GM21737 (cell line): Measurements from ENCODE around the gene WAPL.

Experiments
- ATAC-seq: cut with Tn5 transposase; IDR thresholded peaks from one replicate; pipeline ENCODE4 v1.9.1; 2021; ENCODE audit warnings: mild to moderate bottlenecking, moderate library complexity; ENCODE audit not compliant: unreplicated experiment

The WAPL gene

DNA sequence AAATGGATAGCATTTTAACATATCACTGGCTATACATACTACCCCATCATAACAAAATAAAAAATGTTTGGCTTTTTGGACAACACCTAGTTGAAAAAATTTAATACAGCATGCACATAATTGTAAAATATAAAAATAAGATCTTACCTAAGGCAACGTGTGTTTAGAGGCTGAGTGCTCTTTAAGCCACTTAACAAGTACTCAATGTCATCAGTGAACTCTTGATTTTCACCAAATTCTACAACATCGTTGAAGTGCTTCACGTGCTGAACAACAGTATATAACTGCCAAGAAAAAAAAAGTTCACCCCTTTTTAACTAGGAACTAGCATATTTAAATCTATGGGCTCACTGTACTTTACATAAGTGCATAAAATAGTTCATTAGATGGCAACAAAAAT lies 49.5 kb downstream of the WAPL start:
- ATAC-seq = no peak

DNA sequence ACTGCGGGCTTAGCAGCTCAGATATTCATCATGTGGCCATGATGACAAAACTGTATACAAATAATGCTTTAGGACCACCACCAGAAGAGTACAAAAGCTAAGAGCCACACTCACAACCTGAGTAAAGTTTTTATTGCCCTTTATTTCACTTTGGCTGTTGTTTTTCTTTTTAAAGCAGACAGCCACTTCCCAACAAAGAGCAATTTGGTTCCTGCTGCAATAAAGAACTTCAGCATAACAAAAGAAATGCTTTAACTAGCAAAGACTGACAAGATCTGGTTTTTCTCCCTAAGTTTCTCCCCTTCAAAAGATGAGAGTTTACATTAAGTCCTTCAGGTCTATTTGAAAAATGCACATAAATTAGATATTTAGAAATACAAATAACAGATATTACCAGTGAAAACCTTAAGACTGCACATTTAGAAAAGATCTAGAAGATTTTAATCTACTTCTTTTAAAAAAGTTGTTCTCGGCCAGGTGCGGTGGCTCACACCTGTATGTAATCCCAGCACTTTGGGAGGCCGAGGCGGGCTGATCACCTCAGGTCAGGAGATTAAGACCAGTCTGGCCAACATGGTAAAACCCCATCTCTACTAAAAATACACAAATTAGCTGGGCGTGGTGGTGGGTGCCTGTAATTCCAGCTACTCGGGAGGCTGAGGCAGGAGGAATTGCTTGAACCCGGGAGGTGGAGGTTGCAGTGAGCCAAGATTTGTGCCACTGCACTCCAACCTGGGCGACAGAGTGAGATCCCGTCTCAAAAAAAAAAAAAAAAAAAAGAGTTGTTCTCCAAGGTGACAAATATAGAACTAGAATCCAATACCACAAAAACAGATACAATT lies 59.4 kb downstream of the WAPL start:
- no peak for ATAC-seq

DNA sequence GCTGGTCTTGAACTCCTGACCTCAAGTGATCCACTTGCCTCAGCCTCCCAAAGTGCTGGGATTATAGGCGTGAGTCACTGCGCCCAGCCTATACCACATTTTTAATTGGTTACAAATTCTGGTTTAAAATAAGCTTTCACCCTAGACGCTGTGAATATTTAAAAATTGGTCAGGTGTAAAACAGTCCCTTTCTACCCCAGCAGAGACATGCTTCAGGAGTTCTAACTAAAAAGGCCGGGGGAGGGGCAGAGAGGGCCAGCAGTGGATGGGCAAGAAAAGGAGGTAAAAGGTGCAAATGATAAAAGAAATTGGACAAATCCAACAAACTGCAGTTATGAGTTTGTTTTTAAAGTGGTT lies 70.0 kb downstream of the WAPL start:
- ATAC-seq = peak; percentile 55

DNA sequence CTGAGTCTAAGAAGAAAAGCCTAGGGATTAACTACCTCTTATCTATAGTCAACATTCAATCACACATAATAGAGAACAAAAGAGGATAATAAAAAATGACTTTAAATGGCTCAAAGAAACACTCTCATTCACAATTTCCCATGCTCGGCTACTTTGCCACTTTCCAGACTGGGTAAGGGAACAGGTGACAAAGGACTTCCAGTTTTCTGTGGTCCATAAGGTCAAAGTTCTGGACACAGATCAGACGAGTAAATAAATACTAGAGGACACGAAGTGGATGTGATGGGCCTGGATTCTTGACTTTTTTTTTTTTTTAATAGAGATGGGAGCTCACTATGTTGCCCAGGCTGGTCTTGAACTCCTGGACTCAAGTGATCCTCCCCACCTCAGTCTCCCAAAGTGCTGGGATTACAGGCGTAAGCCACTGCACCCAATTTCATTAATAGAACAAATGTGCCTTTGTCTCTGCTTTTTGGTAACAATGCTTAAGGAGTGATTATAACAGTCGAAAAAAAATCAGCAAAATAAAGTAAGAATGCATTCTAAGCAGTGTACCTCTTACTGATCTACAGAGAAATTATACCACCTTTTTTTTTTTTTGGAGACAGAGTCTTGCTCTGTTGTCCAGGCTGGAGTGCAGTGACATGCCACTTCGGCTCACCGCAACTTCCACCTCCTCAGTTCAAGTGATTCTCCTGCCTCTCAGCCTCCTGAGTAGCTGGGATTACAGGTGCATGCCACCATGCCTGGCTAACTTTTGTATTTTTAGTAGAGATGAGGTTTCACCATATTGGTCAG lies 70.6 kb downstream of the WAPL start:
- no peak for ATAC-seq

DNA sequence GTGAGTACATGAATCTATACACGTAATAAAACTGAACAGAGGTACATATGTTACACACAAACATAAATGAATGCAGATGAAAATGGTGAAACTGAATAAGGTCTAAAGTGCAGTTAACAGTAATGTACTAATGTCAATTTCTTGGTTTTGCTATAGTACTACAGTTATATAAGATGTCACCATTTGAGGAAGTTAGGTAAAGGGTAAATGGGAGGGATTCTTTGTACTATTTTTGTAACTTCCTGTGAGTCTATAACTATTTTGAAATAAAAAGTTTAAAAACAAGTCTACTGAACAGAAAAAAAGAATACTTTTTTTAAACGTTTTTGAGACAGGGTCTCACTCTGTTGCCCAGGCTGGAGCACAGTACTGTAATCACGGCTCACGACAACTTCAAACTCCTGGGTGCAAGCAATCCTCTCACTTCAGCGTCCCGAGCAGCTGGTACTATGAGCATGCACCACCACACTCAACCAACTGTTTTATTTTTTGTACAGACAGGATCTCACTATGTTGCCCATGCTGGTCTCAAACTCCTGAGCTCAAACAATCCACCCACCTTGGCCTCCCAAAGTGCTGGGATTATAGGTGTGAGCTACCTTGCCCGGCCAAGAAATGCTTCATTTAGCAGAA lies 71.5 kb downstream of the WAPL start:
- ATAC-seq = no peak

DNA sequence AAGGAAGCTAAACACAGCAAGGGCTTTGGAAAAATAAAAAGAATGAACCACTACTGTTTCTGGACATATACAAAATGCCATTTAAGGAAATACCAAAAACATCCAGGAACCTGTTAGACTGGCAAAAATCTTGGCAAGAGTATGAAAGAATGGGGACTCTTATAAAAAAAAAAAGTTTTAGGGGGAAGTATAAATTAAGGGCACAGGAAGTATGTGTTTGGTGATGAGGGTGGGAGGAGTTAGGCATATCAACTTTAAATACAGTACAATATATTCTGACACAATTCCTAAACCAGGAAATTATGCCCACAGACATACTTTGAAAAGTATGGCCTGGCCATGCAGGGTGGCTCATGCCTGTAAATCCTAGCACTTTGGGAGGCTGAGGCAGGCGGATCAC lies 74.2 kb downstream of the WAPL start:
- no peak for ATAC-seq

DNA sequence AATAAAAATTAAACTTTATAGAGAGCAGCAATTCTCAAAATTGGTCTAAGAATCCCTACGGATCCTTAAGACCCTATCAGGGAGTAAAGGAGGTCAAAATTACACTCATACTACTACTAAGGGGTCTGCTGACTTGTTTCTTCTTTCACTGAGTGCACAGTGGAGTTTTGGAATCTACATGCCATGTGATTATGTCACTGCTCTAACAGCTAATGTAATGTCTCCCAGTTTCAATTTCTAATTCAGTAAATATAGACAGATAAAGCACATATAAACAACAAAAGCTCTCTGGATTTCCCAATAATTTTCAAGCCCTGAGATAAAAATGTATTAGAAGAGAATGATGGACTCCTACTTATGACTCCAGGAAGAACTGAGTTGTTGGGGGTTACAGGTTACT lies 74.6 kb downstream of the WAPL start:
- ATAC-seq = no peak

DNA sequence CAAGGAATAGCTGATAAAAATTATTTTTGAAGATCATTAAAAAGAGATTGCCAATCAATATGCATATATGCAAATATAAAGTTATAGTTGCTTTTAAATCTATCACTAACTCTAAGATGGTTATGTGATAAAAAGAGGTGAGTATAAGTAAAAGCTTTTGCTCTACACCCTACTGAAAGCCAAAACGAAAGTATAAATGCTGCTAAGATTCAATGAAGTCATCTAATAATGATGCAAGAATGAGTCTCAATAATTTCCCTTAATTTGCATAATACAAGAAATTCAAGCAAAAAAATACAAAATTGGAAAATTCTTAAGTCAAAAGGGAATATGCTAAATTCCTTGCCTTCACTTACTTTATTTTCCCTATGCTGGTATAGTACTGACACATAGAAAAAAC lies 75.2 kb downstream of the WAPL start:
- no peak for ATAC-seq

DNA sequence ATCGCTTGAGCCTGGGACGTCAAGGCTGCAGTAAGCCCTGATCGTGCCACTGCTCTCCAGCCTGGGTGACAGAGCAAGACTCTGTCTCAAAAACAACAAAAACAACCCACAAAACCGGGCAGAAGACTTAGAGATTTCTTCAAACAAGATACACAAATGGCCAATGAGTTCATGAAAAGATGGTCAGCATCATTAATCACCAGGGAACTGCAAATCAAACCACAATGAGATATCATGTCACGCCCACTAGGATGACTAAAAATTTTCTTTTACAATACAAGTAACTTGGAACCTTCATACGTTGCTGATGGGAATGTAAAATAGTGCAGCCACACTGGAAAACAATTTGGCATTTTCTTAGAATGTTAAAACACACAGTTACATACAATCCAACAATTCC lies 77.7 kb downstream of the WAPL start:
- ATAC-seq = no peak

DNA sequence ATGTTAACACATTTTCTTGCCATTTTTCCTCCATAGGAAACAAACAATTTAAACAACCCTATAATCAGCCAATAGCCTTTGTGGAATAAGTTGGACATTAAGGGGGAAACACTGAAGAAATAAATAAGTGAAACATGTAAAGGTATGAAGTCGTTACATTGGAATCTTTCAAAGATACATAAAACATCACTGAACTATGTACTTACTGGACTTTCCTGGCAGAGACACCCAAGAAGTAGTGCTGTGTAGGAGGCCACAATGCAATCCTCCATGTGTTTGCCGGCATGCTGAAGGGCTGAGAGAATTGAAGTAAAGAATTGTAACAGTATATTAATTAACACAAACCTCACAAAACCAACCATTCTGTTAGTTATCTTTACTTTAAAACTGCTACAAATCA lies 78.5 kb downstream of the WAPL start:
- no peak for ATAC-seq

DNA sequence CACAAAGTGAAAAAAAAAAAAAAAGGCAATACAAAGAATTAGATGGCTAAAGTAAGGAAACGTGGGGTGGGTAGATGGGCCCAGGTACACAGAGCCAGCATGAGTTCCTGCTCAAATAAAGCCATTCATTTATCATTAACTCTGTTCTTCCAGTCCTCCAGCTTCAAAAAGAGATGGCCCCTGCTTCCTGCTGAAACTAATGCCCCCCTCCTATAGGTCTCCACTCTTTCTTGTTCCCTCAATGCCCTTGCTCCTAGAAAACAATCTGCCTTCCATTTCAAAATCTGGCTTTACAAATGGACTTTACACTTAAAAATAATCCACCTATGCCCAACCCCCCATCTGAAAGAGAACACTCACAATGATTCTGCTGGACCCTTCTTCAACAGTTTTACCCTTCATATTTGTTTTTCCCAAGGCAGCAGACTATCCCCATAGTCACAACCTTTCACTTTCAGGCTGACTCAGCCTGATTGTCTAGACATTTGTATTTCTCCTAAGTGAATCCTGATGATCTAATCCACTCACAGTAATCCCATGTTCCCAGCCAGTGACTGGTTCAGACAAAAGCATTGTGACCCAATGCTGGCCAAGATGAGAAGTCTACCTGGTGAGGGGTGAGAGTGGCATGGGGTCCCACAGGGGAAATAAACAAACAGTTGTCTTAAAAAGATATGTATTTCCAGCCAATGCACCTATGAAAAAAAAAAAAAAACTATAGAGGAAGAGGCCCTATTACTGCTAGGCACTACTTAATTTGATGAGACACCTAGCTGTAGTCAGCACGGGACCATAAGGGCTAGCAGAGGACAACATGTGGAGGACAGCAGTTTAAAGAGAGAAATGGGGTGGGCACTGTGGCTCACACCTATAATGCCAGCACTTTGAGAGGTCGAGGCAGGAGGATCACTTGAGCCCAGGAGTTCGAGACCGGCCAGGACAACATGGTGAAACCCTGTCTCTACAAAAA lies 80.4 kb downstream of the WAPL start:
- ATAC-seq = no peak

DNA sequence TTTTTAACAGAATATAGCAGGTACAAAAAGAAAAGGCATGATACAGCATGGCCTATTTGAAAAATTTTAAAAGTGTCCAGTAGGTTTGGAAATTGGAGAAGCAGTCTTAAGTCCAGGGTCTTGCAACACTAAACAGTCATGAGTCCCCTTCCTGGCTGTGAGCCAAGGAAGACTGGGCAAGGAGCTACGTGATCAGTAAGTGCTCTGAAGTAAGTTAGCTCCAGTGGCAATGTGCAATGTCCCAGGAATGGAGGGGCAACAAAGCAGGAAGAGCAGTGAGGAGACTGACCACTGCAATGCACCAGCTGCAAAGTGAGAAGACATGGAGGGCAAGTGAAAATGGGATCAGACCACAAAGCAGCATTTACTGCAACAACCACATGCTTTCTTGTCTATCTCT lies 82.0 kb downstream of the WAPL start:
- ATAC-seq = no peak

DNA sequence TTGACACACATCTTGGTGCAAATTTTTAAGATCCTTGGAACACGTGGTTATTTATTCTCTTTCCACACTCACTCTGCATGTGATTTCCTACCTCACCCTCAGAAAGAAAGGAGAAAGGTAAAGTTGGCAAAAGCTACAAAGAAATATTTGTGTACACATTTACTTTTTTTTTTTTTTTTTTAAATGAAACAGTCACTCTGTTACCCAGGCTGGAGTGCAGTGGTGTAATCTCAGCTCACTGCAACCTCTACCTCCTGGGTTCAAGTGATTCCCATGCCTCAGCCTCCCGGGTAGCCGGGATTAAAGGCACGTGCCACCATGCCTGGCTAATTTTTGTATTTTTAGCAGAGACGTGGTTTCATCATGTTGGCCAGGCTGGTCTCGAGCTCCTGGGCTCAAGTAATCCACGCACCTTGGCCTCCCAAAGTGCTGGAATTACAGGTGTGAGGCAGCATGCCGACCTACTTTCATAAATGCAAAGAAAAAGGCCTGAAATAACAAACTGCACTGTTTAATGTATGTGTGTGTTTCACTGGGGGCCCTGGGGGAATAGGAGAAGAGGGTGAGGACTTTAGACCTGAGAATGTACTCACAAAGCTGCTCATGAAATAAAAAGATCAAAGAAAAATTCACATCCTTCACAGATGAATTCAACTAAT lies 83.4 kb downstream of the WAPL start:
- ATAC-seq = no peak

DNA sequence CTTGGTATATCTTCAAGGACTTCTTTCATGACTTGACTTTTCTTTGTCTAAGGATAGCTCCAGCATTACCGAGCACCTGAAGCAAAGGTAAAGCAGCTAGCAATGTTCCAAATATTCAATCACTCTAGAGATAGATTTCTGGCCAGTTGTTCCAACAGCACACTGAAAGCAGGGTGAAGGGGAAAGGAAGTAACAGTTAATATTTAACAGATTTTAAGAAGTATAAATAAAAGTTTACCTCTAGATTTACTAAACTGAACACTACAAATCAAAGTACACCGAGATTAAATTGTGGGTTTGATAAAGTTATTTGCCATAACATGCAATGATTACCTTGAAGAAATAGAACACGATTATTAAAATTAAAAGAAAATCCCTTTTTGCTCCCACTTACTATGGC lies 84.1 kb downstream of the WAPL start:
- ATAC-seq = no peak

DNA sequence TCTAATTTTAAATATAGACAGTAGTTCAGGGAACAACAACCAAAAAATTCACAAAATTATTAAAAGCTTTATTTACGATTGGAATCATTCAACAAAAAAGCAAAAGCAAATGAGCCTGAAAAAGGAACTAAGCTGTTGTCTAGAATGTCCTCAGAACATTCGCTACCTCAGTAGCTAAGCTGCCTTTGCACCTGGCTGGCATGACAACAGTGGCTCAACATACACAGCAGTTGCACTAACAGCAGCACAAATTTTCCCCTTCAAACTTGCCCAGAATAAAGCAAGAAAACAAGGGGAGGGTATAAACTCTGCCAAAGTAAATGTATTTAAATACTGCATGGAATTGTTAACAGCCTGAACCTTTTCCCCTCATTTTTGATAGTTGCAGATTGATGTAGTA lies 84.6 kb downstream of the WAPL start:
- ATAC-seq = no peak

DNA sequence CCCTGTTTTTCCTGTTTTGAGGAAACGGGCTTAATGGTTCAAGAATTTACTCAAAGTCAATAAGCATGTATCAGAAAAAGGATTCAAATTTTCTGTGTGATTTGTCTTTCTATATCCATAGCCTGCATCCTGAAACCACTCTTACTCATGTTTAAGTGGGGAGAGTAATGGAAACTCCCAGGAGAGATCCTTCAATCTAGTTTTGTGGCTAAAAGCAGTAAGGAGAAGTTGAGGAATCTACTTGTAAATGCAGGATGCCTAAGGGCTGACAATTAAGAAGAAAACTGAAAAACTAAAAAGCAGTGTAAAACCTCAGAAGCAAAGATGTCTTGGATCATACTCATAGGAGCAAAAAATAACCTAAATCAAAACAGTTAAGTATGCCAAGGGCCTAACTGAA lies 86.9 kb downstream of the WAPL start:
- no peak for ATAC-seq

DNA sequence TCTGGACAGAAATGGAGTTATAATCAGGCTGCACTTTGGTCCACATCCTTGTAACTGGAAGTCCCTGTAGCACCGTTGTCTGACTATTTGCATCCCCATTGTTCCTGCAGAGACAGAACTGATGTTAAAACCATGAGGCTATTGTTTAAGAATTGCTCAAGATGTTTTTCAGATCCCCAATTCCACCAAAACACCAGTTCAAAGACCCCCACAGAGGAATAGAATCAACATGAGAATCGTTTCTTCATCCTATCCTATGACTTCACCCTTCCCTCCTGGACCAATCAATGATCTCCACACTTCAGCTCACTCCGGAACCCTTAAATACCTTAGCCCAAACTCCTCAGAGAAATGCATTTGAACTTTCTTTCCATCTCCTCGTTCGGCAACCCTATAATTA lies 97.9 kb downstream of the WAPL start:
- ATAC-seq = no peak

DNA sequence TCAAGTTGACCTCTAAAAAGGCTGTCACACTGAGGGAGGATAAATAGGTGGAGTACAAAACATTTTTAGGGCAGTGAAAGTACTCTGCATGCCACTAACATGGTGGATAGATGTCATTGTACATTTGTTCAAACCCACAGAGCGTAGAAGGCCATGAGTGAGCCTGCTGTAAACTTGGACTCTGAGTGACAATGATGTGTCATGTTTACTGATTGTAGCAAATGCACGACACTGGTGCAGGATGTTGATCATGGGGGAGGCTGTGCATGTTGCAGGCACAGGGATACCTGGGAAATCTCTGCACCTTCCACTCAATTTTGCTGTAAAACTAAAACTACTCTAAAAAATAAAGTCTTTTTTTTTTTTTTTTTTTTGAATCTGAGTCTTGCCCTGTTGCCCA lies 102.5 kb downstream of the WAPL start:
- no peak for ATAC-seq

DNA sequence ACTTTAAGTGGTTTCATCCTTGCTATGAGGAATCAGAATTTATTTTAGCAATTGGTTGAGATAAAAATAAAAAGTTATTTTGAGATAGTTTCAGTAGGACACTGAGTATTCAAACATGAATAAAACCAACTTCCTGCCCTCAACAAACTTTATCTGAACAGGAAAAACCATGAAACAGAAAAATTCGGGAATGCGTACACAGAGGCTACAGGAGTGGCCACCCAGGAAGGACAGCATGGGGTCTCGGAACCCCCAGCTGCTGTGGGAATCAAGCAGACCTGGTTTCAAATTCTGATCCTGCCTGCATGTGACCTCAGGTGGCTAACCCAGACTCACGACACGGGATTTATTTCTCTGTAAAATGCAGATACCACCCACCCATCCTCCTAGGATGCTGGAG lies 106.0 kb downstream of the WAPL start:
- no peak for ATAC-seq

DNA sequence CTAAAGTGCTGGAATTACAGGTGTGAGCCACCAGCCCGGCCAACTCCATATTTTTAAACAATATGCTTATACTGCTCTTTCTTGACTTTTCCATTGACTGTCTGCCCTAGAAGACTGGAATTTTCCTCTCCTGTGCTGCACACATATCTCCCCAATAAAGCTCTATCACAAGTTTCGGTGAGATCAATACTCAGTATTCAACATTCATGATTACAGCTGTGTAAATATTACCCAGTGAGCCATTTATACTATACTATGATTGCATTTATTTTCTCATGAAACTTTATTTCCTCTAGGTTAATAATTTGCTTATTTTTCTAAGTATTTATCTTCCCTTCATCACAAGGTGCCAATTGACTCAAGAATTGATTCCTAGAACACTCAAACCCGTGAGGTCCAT lies 106.5 kb downstream of the WAPL start:
- no peak for ATAC-seq
